ENCODE data around the gene STMND1.
A peak's percentile ranks its signal among the peaks of the same experiment; 100 is the strongest.
"Not testable (repeated sequence)": the region's sequence is repeated elsewhere in the genome, so short reads cannot be mapped to it uniquely, and the experiment has no call there.

Gene STMND1

GRCh38 chr6:17101422-17102257 lies at the start of gene STMND1:
Gene STMND1, plus strand, starts transcription at chr6:17102050. Its CDS starts 208 bp downstream, at chr6:17102258.
- DNase-seq, result peak; percentile 45

GRCh38 chr6:17054647-17055046 lies 47.2 kb upstream of the STMND1 start:
- DNase-seq, result no peak

DNA sequence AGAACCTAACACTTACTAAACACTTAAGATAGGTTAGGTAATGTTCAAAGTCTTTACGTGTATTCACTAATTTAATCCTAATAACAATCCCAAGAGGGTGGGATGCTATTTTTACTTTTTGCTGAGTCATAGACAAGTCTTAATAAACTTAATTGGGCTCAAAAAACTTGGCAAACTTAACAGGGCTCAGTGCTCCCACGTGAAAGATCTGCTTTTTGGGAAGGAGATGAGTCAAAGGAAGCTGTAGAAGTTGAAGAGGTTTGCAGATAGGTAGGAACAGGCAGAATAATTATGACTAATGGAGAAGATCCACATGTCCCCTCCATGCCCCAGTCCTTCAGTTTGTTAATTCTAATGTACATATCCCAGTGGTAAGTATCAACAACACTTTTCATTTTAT lies 44.5 kb upstream of the STMND1 start:
- DNase-seq, result no peak

DNA sequence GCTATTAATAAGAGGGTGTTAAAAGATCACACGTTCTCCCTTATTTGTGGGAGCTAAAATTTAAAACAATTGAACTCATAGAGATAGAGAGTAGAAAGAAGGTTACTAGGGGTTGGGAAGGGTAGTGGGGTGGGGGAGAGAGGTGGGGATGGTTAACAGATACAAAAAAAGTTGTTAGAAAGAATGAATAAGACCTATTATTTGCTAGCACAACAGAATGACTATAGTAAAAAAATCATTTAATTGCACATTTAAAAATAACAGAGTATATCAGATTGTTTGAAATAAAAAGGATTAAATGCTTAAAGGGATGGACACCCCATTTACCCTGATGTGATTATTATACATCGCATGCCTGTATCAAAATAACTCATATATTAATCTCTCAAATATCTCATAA lies 43.3 kb upstream of the STMND1 start:
- DNase-seq, result no peak

DNA sequence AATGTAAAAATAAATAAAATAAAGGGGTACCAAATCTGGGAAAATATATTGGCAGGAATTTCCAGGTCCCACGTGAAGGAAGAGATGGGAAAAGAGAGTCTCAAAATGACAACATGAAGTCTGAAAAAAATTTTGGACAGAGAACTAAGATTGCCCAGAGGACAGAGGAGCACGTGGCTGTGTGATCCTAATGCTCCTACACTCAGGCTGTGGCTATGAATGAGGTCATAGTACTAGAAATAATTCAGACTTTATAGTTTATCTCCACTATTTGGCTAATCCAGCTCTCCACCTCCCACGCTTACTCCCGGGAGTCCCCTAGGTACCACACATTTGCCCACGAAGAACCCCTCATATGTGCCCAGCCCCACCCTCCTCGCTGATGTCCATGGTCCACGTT lies 42.8 kb upstream of the STMND1 start:
- no peak for DNase-seq

- no peak for DNase-seq
These were observed 42.0 kb upstream of the STMND1 start for GRCh38 chr6:17059850-17060249.

- DNase-seq, result no peak
These were observed 40.8 kb upstream of the STMND1 start for GRCh38 chr6:17061097-17061496.

GRCh38 chr6:17062871-17063440 lies 38.9 kb upstream of the STMND1 start:
- no peak for DNase-seq

- no peak for DNase-seq
These were observed 36.9 kb upstream of the STMND1 start for GRCh38 chr6:17064975-17065374.

DNA sequence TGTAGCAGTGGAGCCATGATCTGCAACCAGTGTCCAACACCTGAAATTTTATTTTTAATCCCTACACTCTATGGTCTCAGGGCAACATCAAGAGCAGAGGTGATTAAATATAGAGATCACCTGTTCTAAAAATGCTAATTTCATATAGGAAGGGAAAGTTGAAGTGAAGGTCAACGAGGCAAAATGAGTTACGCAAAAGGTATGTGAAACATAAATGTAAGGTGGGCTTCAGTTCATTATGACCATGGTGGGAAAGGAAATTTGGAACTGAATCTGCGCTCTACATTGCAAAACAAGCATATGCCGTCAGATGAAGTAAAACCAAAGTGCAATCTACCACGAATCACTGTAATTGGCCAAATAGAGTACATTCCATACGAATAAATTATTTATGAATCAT lies 35.2 kb upstream of the STMND1 start:
- DNase-seq, result no peak

- not testable (repeated sequence) for DNase-seq
These were observed 32.9 kb upstream of the STMND1 start for GRCh38 chr6:17068972-17069371.

- DNase-seq, result not testable (repeated sequence)
These were observed 31.4 kb upstream of the STMND1 start for GRCh38 chr6:17070400-17070799.

DNA sequence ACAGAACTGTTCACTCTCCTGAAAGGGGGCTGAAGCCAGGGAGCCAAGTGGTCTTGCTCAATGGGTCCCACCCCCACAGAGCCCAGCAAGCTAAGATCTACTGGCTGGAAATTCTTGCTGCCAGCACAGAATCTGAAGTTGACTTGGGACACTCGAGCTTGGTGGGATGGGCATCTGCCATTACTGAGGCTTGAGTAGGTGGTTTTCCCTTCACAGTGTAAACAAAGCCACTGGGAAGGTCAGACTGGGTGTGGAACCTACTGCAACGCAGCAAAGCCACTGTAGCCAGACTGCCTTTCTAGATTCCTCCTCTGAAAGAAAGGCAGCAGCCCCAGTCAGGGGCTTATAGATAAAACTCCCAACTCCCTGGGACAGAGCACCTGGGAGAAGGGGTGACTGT lies 28.3 kb upstream of the STMND1 start:
- DNase-seq, result not testable (repeated sequence)

- DNase-seq, result no peak
These were observed 20.6 kb upstream of the STMND1 start for GRCh38 chr6:17081273-17081672.

DNA sequence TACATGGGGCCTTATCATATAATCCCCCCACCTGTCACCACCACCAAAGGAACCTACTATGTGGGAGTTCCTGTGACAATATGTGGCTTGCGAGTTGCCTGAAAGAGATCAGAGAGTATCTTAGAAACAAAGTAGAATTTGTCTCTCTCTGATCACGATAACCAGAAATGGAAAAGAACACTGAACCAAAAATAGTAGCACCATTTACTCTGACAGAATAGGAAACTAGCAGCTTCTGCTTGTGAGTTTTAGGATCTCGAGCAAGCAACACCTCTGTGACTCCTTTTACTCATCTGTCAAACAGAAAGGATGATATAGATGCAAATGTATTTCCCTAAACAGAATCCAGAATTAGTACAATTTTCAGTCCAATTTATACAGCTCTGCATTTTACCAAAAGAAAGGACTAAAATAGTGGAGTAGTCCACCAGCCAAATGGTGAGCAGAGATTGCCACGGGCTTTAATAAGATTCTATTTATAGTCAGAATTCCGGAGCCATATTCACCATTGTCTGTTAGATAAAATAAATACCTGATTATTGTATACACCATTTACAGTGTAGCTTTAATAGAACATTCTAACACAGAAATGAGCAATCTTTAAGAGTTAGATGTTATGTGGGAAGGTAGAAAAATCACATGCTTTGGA lies 19.9 kb upstream of the STMND1 start:
- DNase-seq, result no peak

DNA sequence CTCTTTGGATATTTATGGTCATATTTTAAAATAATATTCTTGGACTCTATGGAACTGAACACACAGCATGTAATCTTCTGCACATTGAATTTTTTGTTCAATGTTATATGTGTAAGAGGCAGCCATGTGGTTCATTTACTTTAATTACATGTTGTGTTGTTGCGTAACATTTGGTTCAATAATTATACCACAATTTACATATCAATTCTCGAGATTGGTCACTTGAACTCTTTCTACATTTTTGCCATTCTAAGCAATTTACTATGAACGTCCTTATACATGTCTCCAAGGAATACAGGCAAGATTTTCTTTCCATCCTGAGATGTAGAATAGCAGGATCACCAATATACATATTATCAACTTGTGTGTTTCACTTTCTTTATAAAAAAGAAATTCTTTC lies 18.5 kb upstream of the STMND1 start:
- no peak for DNase-seq

- peak; percentile 53 for DNase-seq
These were observed 15.4 kb upstream of the STMND1 start for GRCh38 chr6:17086469-17086868.

GRCh38 chr6:17088091-17088611 lies 13.7 kb upstream of the STMND1 start:
- DNase-seq, result no peak

GRCh38 chr6:17091122-17091521 lies 10.7 kb upstream of the STMND1 start:
- no peak for DNase-seq

DNA sequence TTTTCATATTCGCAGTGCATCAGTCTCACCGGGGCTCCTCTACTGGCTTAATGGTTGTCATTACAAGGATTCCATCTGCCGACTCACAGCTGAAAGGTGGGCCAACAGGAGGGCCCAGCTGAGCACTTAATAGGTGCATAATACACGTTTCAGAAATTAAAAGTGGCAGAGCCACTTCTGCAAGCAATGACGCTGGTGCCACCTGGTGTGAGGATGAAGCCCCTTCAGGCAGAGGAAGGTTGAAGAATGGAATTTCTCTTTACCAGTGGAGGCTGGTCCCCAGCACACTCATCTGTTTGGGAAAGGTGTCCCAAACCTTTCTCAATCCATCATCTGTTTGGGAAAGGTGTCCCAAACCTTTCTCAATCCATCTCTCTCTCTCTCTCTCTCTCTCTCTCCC lies 8.2 kb upstream of the STMND1 start:
- DNase-seq, result no peak

- DNase-seq, result no peak
These were observed 5.8 kb upstream of the STMND1 start for GRCh38 chr6:17096096-17096495.

- DNase-seq, result no peak
These were observed 5.2 kb upstream of the STMND1 start for GRCh38 chr6:17096652-17097051.

GRCh38 chr6:17097982-17098381 lies 3.9 kb upstream of the STMND1 start:
- no peak for DNase-seq

DNA sequence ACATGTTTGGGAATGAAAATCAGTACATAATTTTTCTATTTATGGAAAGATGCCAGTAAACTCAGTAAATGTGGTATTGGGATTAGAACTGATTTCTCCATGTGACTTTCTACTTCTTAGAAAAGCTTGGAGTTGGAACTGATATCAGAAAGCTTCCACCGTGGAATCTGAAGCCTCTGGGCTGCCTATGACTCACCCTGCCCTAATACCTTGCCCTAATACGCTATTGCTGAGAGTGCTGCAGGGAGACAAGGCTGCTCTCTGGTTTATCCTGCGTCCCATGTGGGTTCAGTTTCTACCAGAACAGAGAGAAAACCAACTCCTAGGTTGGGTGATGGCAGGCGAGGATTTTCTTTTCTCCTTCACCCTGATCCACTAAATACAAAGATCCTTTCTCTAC lies 3.3 kb upstream of the STMND1 start:
- no peak for DNase-seq
